Measurements from ENCODE around the gene RAB21.

The RAB21 gene

GRCh38 chr12:71838676-71839075, 84.0 kb downstream of the RAB21 start:
- no peak overlapping the region for H3K9ac ChIP-seq (ENCODE audit: low read length)
- H2AFZ ChIP-seq (ENCODE audit: low read depth, low read length, severe bottlenecking), result peak overlapping the region; percentile 94
- peaks cover 5% of the 10 kb centered on the region; the same call in 1 of the 2 replicates for H3F3A ChIP-seq (ENCODE audit: insufficient read depth)
- H3K27ac ChIP-seq (ENCODE audit: low read depth, low read length), result no peak overlapping the region
- peak overlapping the region; percentile 73 for H3K4me2 ChIP-seq (ENCODE audit: low read depth, low read length, poor library complexity, severe bottlenecking)
- H3K27me3 ChIP-seq (ENCODE audit: low read length), result no peaks in the 10 kb centered on the region
- peaks cover 22% of the 10 kb centered on the region for H3K79me2 ChIP-seq (ENCODE audit: insufficient read depth, low read length)
- no peaks in the 10 kb centered on the region for H4K20me1 ChIP-seq (ENCODE audit: low read depth, low read length)
- H3K9me2 ChIP-seq (replicated peaks; ENCODE audit: insufficient read depth, low read length), result no peaks in the 10 kb centered on the region
- H3K4me3 ChIP-seq (ENCODE audit: insufficient read depth, low read length, poor library complexity, severe bottlenecking), result no peak overlapping the region
- H3K9me3 ChIP-seq (ENCODE audit: insufficient read depth, low read length), result no peaks in the 10 kb centered on the region
- no peaks in the 10 kb centered on the region for H3K36me3 ChIP-seq (ENCODE audit: low read length)
- TF ChIP-seq, protein P1, sequence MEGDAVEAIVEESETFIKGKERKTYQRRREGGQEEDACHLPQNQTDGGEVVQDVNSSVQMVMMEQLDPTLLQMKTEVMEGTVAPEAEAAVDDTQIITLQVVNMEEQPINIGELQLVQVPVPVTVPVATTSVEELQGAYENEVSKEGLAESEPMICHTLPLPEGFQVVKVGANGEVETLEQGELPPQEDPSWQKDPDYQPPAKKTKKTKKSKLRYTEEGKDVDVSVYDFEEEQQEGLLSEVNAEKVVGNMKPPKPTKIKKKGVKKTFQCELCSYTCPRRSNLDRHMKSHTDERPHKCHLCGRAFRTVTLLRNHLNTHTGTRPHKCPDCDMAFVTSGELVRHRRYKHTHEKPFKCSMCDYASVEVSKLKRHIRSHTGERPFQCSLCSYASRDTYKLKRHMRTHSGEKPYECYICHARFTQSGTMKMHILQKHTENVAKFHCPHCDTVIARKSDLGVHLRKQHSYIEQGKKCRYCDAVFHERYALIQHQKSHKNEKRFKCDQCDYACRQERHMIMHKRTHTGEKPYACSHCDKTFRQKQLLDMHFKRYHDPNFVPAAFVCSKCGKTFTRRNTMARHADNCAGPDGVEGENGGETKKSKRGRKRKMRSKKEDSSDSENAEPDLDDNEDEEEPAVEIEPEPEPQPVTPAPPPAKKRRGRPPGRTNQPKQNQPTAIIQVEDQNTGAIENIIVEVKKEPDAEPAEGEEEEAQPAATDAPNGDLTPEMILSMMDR (IDR thresholded peaks at IDR 0.05; ENCODE audit: insufficient read depth, low read length, poor library complexity, severe bottlenecking), result no peak
- no peak for TF ChIP-seq EZH2phosphoT487 (conservative IDR thresholded peaks at IDR 0.05; ENCODE audit: low read length)

DNA sequence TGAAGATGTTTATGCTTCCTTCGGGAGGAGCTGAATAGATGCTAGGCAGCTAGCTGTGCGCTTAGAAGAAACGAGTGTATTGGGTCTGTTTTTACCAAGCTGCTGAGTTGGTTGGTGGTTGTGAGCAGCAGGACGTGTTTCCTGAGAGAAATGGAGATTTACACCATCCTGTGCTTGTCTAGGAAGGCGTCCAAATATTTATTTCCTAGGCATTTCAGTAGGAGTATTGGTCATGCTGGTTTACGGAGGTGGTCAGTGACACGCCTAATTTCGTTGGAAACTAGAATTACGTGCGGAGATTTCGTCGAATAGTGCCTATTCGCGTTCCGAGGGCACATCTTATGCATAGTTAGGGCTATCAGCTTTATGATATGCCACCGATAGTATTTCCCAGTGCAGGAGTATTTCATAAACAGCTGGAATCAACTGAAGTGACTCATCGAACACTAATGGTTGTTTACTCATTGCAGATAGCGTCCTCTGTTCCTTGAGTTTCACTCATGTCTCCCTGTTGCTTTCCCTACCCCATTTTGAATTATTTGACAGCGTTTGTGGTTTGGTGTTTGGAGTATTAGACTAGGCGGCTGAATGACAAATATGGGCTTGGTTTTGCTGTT, 85.7 kb downstream of the RAB21 start:
- Histone ChIP-seq H3K9me3 (ENCODE audit: insufficient read depth, low read length) (no peaks in the 10 kb centered on the region), H3K4me2 (ENCODE audit: low read depth, low read length, poor library complexity, severe bottlenecking) (peak overlapping the region; percentile 73), H3K9ac (ENCODE audit: low read length) (peak overlapping the region; percentile 62), H3K36me3 (ENCODE audit: low read length) (no peaks in the 10 kb centered on the region), H2AFZ (ENCODE audit: low read depth, low read length, severe bottlenecking) (peak overlapping the region; percentile 94), H3K27ac (ENCODE audit: low read depth, low read length) (peak overlapping the region; percentile 69), H3K79me2 (ENCODE audit: insufficient read depth, low read length) (peaks cover 32% of the 10 kb centered on the region), H3F3A (ENCODE audit: insufficient read depth) (peaks cover 5% of the 10 kb centered on the region), H3K9me2 (replicated peaks; ENCODE audit: insufficient read depth, low read length) (no peaks in the 10 kb centered on the region), H4K20me1 (ENCODE audit: low read depth, low read length) (no peaks in the 10 kb centered on the region), H3K27me3 (ENCODE audit: low read length) (no peaks in the 10 kb centered on the region), H3K4me3 (ENCODE audit: insufficient read depth, low read length, poor library complexity, severe bottlenecking) (peak overlapping the region; percentile 64)
- TF ChIP-seq, protein P1 (IDR thresholded peaks at IDR 0.05; ENCODE audit: insufficient read depth, low read length, poor library complexity, severe bottlenecking), result no peak
- TF ChIP-seq EZH2phosphoT487 (conservative IDR thresholded peaks at IDR 0.05; ENCODE audit: low read length), result no peak

DNA sequence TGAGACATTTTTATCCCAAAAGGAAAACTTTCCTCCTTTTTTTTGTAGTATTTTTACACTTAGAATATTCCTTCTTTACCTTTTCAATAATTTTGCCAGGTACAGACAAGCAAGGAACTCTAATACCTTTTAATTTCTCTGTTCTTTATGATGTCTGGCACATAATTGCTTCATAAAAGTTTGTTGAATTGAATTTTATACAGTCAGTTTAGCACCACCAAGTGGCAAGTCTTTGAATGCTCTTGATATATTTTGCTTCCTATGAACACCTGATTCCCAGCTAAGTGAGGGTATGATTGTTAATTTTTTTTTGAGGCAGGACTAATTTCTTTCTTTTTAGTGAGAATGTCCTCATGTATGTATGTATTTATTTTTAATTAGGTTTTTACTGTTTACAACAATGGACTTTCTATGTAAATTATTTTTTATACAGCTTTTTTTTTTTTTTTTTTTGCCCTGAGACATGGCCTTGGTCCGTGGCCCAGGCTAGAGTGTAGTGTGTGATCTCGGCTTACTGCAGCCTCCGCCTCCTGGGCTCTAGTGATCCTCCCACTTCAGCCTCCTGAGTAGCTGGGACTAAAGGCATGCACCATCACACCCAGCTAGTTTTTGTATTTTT, 91.8 kb downstream of the RAB21 start:
- no peak overlapping the region for H3K9ac ChIP-seq (ENCODE audit: low read length)
- H3K79me2 ChIP-seq (ENCODE audit: insufficient read depth, low read length), result peaks cover 31% of the 10 kb centered on the region
- peaks cover 5% of the 10 kb centered on the region for H3F3A ChIP-seq (ENCODE audit: insufficient read depth)
- no peaks in the 10 kb centered on the region for H3K36me3 ChIP-seq (ENCODE audit: low read length)
- H4K20me1 ChIP-seq (ENCODE audit: low read depth, low read length), result no peaks in the 10 kb centered on the region
- H3K4me3 ChIP-seq (ENCODE audit: insufficient read depth, low read length, poor library complexity, severe bottlenecking), result no peak overlapping the region
- no peaks in the 10 kb centered on the region for H3K27me3 ChIP-seq (ENCODE audit: low read length)
- no peak overlapping the region for H3K4me2 ChIP-seq (ENCODE audit: low read depth, low read length, poor library complexity, severe bottlenecking)
- H2AFZ ChIP-seq (ENCODE audit: low read depth, low read length, severe bottlenecking), result no peak overlapping the region
- no peaks in the 10 kb centered on the region for H3K9me2 ChIP-seq (replicated peaks; ENCODE audit: insufficient read depth, low read length)
- TF ChIP-seq, protein P1 (IDR thresholded peaks at IDR 0.05; ENCODE audit: insufficient read depth, low read length, poor library complexity, severe bottlenecking), result peak; percentile 58
- no peak for TF ChIP-seq EZH2phosphoT487 (conservative IDR thresholded peaks at IDR 0.05; ENCODE audit: low read length)
- H3K27ac ChIP-seq (ENCODE audit: low read depth, low read length), result no peak overlapping the region
- no peaks in the 10 kb centered on the region for H3K9me3 ChIP-seq (ENCODE audit: insufficient read depth, low read length)
